ENCODE measurements around the gene NDUFA12. TPM values are rescaled to one million over a fixed set of nuclear protein-coding genes. Genes with fewer than 3 reads are reported as not detected.

Gene NDUFA12
- total and polyA plus RNA-seq, 2 of the 13 experiments (the other 11 are each of a cell fraction or from before 2014, with no cell fraction given), result 101 to 173 TPM

- no peak for TF ChIP-seq ELK4 (CRISPR knock-in tag; IDR thresholded peaks at IDR 0.05; ENCODE audit: borderline replicate concordance)
- no peak for TF ChIP-seq THAP8 (CRISPR knock-in tag; IDR thresholded peaks at IDR 0.05; ENCODE audit: borderline replicate concordance)
- TF ChIP-seq ZNF136 (CRISPR knock-in tag; IDR thresholded peaks at IDR 0.05; ENCODE audit: low read depth), result peak; percentile 93
- peak; percentile 77 for TF ChIP-seq MIXL1 (CRISPR knock-in tag; IDR thresholded peaks at IDR 0.05)
Measured at GRCh38 chr12:95003213-95003920, at the start of gene NDUFA12 (continued).

- ATAC-seq (no peak), FAIRE-seq (no peak), DNase-seq (ENCODE audit: low spot score) (no peak)
- 98% methylated on average over 4 of the region's 4 CpGs for WGBS (ENCODE audit: low lambda C conversion rate)
- CTCF ChIA-PET (ENCODE audit: low intra/inter-chr PET ratio, low total read pairs), result no interaction called here
- Histone ChIP-seq H2AFZ (ENCODE audit: low read length) (no peak overlapping the region), H3K4me2 (ENCODE audit: low read depth, low read length) (no peak overlapping the region), H3K36me3 (replicated peaks in 1 of 2; ENCODE audit: control insufficient read depth in 1 of 2, insufficient read depth in 2 of 2, low read length in 2 of 2) (peaks cover 16 to 51% of the 10 kb centered on the region in 2 experiments; a peak in 4 of 5 replicates), H3K9ac (ENCODE audit: insufficient read depth, low read depth, low read length) (no peak overlapping the region), H3K4me1 (ENCODE audit: insufficient read depth, low read length) (no peaks in the 10 kb centered on the region), H3K79me2 (ENCODE audit: insufficient read depth, low read length) (no peaks in the 10 kb centered on the region), H3K27me3 (ENCODE audit: control insufficient read depth in 1 of 2, insufficient read depth in 2 of 2, low read length in 2 of 2) (no peaks in the 10 kb centered on the region; a peak in 1 of 5 replicates), H3K27ac (ENCODE audit: extremely low read length, insufficient read depth, low read length) (no peak overlapping the region), H3K4me3 (replicated peaks in 1 of 3; ENCODE audit: insufficient read depth in 1 of 3, low read depth in 2 of 3, low read length in 3 of 3) (no peak overlapping the region), H3K9me3 (ENCODE audit: low read length) (no peaks in the 10 kb centered on the region), H4K20me1 (ENCODE audit: insufficient read depth, low read length) (no peaks in the 10 kb centered on the region)
- in situ Hi-C loops (cut with HindIII; ENCODE audit: extremely low pct_ligation_motif_present, low pct_unique_long_range_greater_than_20kb), result no loop called here
- intact Hi-C loops (cut with micrococcal nuclease; ENCODE audit: unreplicated experiment), result no loop called here
- TF ChIP-seq ZNF207 (IDR thresholded peaks at IDR 0.05; ENCODE audit: borderline replicate concordance) (no peak), HES4 (CRISPR knock-in tag; IDR thresholded peaks at IDR 0.05; ENCODE audit: borderline replicate concordance) (no peak), ZNF546 (CRISPR knock-in tag; conservative IDR thresholded peaks at IDR 0.05) (no peak), ATRX (CRISPR knock-in tag; IDR thresholded peaks at IDR 0.05; ENCODE audit: borderline replicate concordance) (no peak), CHD2 (IDR thresholded peaks at IDR 0.05; ENCODE audit: low read depth, low read length) (no peak), IKZF1 (IDR thresholded peaks at IDR 0.05) (no peak)
- no TSS peak for BruUV-seq (replicated peaks)
- POLR2A ChIA-PET, result no interaction called here
Measured at GRCh38 chr12:95051241-95051640, 47.7 kb upstream of the NDUFA12 start.
